HG02973 (cell line): ENCODE measurements around the gene NFYA.

Experiments
- ATAC-seq: cut with Tn5 transposase; IDR thresholded peaks from one replicate; pipeline ENCODE4 v1.9.1; 2021; ENCODE audit warnings: moderate library complexity; ENCODE audit not compliant: unreplicated experiment

NFYA gene

DNA sequence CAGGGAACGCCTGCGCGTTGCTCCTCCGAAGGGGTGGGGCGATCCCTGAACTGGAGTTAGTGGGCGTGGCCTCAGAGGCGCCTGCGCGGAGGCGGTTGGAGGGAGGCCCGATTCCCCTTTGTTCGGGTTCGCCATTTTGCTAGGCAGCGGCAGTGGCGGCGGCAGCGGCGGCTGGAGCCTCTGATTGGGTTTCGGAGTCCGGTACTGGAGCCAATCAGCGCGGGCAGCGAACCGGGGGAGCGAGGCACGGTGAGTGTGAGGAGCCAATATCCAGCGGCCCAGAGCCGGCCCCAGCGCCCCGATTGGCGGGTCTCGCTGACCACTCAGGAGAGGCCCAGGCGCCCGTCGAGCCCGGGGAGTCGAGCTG is at the start of gene NFYA:
Gene NFYA, plus strand, starts transcription at position 139 of the 367 bp plus-strand sequence. CDS start 6,116 bp downstream, outside the sequence.
- peak; percentile 52 for ATAC-seq

DNA sequence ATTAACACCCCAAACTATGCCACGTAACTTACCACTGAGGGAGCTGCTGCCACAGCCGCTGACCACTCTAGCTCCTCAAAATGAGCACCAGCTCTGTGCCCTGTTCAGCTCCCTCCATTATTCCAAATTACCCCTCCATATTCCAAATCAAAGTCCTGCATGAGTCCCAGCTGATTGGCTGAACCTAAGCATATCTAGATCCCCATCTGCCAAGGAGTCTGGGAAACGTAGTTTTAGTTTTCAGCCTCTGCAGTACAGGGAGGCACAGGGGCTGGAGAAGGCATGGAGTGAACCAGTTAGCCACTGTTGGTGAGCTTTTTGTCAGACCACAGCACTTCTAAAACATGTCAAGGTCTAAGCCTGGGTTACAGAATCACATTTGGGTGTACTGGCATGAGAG is 49.7 kb upstream of the NFYA start:
- no peak for ATAC-seq

DNA sequence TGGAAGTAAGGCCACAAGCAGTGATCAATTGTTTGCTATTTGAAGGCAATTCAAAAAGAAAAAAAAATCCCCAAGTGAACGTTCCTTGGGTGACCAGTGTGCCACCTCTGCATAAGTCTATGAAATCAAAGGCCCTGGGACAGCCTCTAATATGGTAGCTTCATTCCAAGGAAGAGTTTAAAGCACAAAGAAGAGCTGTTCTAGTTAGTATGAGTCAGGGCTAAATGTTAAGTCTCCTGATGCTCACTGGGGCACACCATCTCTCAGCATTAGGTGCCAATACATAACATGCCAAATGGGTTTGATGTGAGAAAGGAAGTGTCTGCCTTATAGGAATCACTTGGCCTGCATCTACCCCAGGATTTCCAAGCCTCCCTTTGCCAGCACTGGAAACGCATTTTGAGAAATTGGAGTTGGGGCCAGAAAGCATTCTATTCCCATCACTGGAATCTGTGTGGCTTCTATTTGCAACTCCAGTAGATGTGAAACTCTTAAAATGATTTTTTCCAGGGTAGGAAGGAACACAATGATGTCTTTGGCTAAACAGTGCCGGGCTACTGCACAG is 46.7 kb upstream of the NFYA start:
- ATAC-seq, result no peak

DNA sequence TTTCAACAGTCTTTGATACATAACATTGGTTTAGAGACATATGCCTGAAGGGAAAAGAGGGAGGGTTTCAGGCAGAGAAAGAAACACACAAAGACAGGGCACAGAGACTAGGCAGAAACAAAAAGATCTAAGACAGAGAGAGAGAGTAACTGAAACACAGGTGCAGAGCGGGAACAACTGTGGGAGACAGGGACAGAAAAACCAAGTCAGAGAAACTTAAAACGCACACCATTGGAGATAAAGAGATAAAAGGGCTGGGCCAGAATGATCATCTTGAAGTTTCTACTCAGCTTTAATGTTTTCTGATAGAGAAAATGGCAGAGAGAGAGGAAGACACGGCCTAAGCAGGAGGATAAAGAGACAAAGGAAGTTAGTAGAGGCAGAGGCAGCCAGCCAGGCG is 45.5 kb upstream of the NFYA start:
- no peak for ATAC-seq

DNA sequence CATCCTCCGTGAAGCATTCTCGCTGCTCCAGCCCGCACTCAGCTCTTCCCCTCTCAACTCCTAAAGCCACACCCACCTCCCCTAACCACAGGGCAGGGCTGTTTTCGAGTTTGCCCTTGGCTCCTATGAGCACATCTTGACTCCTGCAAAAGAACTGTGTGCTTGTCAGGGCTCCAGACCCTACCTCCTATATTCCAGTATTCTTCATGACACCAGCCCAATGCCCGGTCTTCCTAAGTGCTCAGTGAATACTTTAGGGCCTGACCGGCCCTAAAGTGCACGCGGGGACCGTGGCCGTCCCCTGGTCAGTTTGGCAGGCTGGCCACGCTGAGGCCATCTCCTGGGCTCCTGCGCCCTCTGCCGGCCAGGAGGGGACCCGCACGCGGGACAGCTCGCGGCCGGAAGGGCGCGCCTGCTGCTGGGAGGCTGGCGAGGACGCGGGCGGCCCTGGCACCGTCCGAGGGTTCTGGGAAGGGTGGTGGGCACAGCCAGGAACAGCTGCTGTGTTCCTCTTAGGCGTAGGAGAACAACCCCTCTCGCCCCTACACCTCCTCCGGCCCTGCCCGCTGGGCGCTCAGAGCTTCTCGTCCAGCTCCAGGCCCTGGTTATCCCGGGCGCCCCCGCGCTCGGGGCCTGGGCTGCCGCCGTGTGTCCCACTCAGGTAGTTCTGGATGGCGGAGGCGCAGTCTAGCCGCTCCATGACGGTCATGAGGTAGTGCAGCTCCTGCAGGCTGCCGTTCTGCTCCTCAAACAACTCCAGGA is 44.8 kb upstream of the NFYA start:
- ATAC-seq, result peak; percentile 69

DNA sequence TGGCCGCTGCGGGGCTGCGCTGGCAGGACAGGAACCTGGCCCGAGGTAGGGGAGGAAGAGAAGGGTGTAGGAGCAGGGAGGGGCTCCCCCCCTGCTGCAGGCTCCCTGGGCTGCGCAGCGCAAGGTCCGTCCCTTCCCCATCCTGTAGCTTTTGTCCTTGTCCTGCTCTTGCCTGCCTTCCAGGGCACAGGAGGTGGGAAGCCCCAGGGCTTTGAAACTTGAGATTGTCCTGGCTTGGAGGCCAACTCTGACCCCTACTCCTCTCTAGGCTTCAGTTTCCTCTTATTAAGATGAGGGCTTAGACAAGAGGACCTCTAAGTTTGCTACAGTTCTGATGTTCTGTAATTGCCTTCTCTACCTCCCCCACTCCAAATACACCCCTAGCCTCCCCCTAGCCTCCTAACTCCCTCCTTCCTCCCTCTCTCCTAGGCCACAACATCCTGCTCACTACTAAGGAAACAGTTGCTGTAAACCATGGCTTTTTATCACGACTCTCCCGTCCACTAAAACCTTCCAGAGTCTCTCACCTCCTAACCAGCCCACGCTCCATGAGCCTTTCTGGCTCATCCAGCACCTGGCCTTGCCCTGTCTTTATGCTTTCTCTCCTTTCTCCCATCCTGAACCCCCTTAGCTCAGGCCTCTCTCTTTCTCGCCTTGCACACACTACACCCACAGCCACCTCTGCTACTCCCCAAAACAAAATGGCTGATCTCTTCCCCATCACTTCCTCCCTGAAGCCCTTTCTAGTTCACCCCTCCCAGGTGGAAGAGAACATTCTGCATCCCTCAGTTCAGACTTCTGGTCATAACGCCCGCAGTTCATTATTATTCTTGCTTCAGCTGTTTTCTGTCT is 44.0 kb upstream of the NFYA start:
- no peak for ATAC-seq

DNA sequence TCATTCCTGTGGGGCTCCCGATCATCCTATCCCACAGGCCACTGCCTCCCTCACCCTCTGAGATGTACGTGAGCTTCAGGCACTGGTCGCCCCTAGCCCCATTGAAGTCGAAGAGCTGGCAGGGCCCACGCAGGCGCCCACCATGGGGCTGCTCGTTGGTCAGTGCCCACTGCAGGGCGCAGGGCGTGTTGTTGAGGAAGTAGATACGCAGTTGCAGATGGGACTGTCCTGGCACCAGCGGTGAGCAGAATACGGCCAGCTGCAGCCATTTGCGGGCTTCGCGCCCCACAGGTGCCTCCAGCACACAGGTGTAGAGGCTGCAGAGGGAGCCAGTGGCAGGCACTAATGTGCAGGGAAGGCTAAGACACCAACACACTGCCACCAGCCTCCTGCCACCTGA is 39.9 kb upstream of the NFYA start:
- ATAC-seq, result no peak

DNA sequence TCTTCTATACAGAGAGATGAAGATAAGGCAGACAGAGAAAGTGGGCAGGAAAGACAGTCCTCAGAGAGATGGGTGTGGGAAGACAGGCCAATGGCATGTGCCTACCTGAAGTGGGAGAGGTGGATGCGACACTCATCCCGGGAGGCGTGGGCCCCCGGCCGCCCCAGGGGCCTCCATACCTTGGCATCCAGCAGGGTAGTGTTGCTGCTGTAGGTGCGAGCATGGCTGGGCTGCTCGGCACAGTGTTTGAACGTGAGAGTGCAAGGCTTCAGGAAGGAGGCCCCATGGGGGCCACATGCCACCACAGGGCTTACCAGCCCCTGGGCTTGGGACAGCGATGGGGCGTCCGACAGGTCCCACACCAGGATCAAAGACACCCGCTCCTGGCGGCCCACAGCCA is 39.0 kb upstream of the NFYA start:
- ATAC-seq, result no peak

DNA sequence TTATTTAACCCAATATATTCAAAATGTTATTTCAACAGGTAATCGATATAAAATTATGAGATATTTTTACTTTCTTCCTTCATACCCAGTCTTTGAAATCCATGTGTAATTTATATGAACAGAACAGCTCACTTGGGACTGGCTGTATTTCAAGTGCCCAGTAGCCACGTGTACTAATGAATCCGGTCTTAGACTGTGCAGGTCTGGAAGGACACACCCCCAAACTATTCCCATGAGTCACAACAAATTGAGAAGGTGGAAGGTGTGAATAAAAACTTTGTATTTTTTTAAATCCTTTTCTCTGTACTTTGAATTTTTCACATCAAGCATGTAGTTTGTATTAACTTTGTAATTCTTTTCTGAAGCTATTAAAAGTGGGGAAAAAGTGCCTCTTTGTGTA is 36.6 kb upstream of the NFYA start:
- no peak for ATAC-seq

DNA sequence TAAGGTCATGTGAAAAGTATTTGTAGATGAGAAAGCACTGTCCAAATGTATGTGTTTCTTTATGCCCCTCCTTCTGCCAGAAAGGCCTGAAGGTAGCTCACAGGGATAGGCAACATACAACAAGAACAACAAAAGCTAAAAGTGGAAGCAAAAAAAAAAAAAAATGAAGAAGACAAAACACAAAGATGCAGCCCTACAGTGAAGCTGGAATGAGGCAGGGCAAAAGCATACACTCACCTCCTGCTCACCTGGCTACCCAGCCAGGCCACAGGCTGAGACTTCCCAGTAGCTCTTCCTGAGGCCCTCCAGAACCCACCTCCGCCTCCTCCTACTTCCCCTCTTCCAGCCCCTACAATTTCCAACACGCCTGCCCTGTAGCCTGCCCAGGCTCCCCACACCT is 36.2 kb upstream of the NFYA start:
- no peak for ATAC-seq

DNA sequence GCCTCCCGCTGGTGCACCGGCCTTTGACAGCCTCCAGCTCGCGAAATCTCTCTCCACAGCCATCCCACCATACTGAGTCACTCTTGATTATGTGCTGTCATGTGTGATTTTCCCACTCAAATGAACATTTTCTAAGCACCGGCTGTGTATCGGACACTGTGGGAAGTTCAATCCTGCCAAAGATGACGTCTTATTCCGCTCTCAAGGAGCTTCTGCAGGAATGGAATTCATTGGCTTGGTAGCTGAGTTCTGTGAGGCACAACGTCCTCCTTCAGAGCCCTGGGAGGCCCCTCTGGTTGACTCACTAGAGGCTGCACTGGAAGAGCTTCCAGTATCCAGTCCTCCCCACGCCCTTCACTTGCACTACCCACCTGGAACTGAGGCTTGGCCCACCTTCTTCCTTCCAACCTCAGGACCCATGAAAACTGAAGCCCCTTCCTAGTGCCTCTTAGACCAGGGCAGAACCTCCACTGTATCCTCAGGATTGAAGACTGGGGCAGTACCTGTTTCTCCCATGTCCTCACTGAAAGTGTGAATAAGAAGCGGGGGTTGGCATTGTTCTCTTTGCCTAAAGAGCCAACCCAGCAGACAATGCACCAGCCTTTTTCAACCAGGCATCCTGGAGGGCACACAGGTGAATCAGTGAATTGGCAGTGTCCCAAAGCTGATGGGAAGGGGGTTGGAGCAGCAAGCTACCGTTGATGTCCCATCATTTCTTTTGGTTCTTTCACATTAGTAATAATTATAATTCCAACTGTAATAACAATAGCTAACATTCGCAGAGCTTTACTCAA is 35.5 kb upstream of the NFYA start:
- ATAC-seq, result no peak

DNA sequence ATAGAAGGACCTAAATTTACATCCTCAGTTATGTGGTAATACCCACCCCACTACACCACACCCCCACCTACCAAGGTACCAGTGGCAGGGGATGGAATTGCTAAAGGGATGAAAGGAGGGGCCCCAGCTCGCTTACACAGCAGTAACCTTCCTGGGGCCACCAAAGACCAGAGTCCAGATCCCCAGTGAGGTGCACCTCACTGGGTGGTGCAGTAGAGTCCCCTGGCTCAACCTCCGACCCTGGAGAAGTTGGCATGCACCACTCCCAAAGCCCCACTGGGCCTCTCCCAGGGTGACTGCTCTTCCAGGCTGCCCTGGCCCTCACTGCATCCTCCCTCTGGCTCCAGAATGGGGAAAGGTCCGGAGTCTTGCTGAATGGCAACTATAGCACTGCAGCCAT is 34.6 kb upstream of the NFYA start:
- no peak for ATAC-seq

DNA sequence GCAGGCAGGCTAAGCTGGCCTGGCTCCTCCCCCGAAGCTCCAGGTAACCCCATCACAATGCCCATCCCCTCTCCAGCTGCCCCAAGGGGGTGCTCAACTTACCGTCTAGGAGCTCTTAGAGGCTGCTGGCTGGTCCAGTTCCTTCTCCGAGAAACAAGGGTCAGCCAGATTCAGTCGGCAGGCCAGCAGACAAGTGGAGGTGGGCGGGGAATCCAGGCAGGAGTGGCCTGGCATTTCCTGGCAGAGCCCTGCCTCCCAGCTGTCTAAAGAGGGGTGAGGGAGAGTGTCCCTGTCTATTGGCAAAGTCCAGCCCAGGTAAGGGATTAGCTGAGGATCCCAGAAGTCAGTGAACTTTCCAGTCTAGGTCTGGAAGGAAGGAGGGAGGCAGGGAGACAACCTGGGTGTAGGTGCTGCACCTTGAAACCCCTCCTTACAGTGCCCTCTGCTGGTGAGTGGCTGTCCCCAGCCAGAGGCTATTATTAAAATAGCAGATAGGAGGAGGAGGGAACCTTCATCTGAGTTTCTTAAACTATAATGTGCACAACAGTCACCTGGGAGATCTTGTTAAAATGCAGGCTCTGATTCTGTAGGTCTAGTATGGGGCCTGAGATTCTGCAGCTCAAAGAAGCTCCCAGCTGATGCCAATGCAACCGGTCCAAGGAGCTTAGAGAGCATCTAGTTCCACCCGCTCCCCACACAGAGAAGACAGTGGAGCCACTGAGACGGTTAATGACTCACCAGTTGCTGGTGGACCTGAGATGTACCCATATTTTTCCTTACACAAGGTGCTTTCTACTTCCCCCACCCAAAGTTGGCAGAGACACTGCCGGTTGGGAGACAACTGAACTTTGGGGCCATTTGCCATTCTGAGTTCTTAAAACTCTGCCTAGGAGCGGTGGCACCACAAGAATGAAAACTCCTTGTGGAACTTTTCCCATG is 33.4 kb upstream of the NFYA start, which contains the start of gene UNC5CL:
Gene UNC5CL, minus strand, starts transcription at position 162 of the 939 bp plus-strand sequence. CDS start 4,147 bp downstream, outside the sequence.
- no peak for ATAC-seq

DNA sequence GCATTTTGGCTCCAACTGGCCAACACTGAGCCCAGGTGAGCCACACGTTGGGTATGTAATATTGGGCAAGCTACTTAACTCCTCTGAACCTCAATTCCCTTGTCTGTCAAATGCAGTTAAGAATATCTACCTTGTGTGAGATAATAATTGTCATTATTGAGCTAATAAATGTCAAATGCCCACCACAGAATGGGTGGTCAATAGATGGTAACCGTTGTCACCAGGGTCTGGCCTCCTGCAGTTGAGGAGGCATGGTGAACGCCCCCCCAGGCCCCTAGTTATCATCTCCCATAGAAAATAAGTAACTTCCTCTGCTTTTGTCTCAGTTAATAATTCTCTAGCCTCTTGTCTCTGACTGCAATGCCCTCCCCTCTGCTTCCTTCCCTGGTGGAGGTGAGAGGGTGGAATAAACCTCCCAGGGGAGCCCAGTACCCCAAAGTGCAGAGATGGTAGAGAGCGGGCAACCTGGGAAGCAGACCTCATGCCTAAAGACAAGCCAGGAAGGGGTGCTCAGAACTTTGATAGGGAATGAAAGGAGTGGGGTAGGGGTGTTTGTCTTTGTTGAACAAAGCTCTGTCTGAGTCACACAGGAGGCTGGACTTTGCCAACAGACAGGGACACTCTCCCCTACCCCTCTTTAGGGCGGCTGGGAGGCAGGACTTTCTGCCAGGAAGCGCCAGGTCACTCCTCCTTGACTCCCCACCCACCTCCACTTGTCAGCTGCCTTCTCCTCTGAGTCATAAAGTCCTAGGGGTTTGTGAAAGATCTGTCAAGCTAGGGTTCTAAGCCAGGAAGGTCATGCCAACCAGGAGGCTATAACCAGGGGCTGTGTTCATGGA is 32.5 kb upstream of the NFYA start:
- ATAC-seq, result no peak

DNA sequence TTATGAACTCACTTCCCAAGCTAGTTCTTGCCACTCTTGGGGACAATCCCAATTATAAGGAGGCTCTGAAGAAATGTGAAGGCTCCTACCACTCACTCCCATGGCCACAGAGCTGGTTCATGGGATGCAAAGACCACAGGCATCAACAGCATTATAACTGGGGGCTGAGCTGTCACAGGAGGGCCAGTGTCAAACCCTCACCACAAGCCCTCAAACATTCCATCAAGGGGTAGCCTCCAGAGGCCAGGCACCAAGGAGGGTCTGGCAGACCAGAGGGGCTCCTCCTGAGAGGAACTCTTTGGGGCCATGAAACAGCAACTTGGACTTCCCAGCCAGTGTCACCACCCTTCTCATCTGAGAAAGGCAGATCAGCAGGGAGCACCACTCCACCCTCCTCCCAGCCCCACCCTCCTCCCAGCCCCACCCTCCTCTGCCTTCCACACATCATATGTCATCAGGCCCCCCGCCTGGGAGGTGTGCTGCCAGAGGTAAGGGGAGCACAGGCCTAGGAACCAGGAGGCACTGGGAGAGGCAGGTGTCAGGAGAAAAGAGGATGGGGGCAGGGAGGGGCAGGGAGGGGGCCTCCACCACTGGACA is 31.7 kb upstream of the NFYA start:
- ATAC-seq, result no peak

DNA sequence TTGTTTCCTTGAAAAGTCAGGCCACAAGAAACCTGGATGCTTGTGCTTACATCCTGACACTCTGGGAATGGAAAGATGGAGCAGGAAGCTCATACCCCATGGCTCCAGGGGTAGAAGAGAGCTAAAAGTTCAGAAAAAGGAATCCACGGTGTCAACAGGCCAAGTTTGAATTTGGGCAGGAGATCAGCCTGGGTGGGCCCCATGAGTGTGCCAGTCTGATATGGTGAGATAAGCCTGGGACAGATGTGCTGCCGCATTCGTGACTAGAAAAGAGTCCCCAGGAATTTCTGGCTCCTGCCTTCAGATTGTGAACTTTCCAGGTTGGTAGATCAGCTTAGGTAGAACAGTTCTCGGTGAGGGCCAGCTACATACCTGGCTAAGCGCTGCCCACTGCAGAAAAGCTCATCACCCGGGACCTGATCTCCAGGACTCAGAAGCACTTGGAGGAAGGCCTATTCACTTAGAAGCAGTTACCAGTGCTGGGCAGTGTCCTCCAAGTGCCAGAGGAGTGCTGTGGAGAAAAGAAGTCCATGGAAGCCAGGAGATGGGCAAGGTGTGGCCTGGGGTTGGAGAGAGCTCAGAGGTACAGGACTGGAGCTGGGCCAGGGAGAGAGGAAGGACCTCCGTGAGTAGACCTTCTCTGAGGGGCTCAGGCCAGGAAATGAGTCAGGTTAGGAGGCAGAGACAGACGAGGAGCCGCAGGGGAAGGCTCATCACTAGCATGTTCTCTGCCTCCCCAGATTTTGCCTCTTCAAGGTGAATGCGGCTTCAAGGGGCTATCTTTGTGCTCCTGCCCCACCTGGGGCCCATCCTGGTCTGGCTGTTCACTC is 30.3 kb upstream of the NFYA start, which contains the start of gene TSPO2:
Gene TSPO2, plus strand, starts transcription at position 242 of the 830 bp plus-strand sequence. Its CDS starts 519 bp downstream, at position 761.
- ATAC-seq, result no peak

DNA sequence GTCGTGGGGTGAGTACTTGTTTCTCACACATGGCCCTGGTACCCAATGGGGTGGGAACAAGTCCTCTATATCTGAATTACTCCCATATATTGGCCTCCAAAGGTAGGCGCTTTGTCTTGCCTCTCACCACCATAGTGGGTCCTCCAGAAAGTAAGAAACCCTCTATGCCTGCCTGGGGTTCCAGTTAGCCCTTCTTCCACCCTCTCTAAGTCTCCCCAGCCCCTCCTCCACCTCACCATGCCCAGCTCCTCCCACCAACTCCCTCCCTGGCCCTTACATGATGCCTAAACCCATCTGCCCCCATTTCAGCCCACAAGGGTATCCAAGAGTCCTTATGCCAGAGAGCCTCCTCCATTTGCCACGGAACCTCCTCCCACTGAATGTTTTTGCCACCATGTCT is 29.6 kb upstream of the NFYA start:
- no peak for ATAC-seq

DNA sequence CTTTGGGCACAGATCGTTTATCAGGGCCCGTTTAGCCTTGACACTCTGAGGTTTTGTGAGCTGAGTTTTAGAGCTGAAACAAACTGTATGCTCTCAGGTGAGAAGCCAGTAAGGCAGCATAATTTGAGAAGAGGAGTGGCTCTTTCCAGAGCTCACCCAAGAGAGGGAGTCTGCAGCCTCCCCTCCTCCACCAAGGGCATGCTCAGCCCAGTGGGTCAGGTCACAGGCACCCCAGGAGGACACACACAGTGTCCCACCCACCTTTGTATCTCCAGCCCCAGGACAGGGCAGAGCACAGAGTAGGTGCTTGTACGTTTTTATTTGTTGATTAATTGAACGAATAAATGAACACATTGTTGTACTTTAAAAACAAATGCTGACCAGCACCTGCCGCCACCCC is 27.1 kb upstream of the NFYA start:
- ATAC-seq, result no peak
